ENCODE data around the gene OSGIN1. TPM values are rescaled to one million over a fixed set of nuclear protein-coding genes. Genes with fewer than 3 reads are reported as not detected.

OSGIN1 gene
- total and polyA plus RNA-seq, 2 of the 8 experiments (the other 6 are each of a cell fraction or from before 2014, with no cell fraction given) = 0.58 to 0.76 TPM

DNA sequence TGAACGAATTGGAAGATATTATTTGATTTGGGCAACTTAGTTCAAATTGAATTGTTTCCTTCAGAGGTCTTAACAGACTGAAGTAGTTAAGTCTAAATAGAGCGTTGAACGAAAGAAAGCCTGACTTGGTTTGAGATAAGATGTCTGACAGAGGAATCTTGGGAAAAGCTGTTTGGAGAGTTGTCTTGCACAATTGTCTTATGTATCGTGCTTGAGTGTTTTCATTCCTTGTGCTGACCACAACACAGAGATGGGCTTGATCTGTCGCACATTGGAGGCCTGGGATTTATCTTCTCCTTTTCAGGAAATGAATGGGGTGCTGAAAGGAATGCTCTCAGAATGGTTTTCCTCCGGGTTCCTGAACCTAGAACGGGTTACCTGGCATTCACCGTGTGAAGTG is 46.4 kb upstream of the OSGIN1 start:
- Histone ChIP-seq H3K4me3 (ENCODE audit: extremely low read depth in 1 of 4, insufficient read depth in 2 of 4, low read depth in 3 of 4, low read length in 4 of 4) (no peak overlapping the region), H4K8ac (ENCODE audit: extremely low read depth, insufficient read depth, low read length) (no peak overlapping the region), H3K79me1 (ENCODE audit: low read depth, low read length) (peaks cover 3% of the 10 kb centered on the region; the same call in 1 of the 2 replicates), H2BK20ac (ENCODE audit: low read length) (no peak overlapping the region), H4K20me1 (replicated peaks in 1 of 2; ENCODE audit: control insufficient read depth in 1 of 2, insufficient read depth in 2 of 2, low read length in 2 of 2) (peaks cover 0 to 9% of the 10 kb centered on the region in 2 experiments), H3K79me2 (ENCODE audit: control insufficient read depth in 1 of 2, insufficient read depth in 2 of 2, low read length in 2 of 2) (peaks cover 0 to 23% of the 10 kb centered on the region in 2 experiments; a peak in 2 of 4 replicates), H3K56ac (replicated peaks; ENCODE audit: insufficient read length, low read depth, low read length) (no peak overlapping the region), H3K18ac (ENCODE audit: extremely low read depth, low read length) (no peak overlapping the region), H3K4me1 (replicated peaks in 1 of 4; ENCODE audit: control insufficient read depth in 3 of 4, insufficient read depth in 4 of 4, low read length in 3 of 4) (peaks cover 0 to 5% (median 2%) of the 10 kb centered on the region in 4 experiments; a peak in 4 of 7 replicates), H3K36me3 (ENCODE audit: control insufficient read depth in 2 of 4, insufficient read depth in 4 of 4, low read length in 3 of 4) (peaks cover 0 to 8% (median 0%) of the 10 kb centered on the region in 4 experiments; a peak in 3 of 8 replicates), H2AFZ (ENCODE audit: low read length) (no peak overlapping the region), H2BK5ac (ENCODE audit: low read depth, low read length) (no peak overlapping the region), H3K14ac (ENCODE audit: insufficient read length) (no peak overlapping the region), H3K23ac (ENCODE audit: insufficient read length) (no peak overlapping the region), H4K5ac (ENCODE audit: insufficient read length, low read depth, low read length) (no peak overlapping the region), H3K9ac (replicated peaks in 1 of 4; ENCODE audit: extremely low read depth in 1 of 4, low read depth in 3 of 4, low read length in 3 of 4) (no peak overlapping the region), H3K4me2 (ENCODE audit: insufficient read depth in 1 of 2, low read depth in 2 of 2, low read length in 2 of 2) (no peak overlapping the region), H2BK120ac (replicated peaks; ENCODE audit: low read depth, low read length) (no peak overlapping the region), H3K23me2 (ENCODE audit: low read depth, low read length) (no peaks in the 10 kb centered on the region), H2BK15ac (ENCODE audit: low read length) (no peak overlapping the region), H2AK5ac (ENCODE audit: low read depth, low read length) (no peak overlapping the region), H3K27me3 (replicated peaks in 1 of 4; ENCODE audit: control insufficient read depth in 3 of 4, extremely low read depth in 1 of 4, insufficient read depth in 3 of 4, low read length in 3 of 4) (no peaks in the 10 kb centered on the region), H3K9me3 (ENCODE audit: insufficient read depth in 2 of 2, low read depth in 1 of 2, low read length in 1 of 2) (no peaks in the 10 kb centered on the region), H3K27ac (ENCODE audit: low read depth, low read length) (no peak overlapping the region), H4K91ac (replicated peaks; ENCODE audit: insufficient read length, low read length) (no peak overlapping the region), H2BK12ac (ENCODE audit: low read depth, low read length) (no peak overlapping the region), H3K4ac (replicated peaks; ENCODE audit: insufficient read length, low read depth, low read length) (no peak overlapping the region)
- FAIRE-seq (no peak), DNase-seq (ENCODE audit: low read depth in 1 of 2, low spot score in 2 of 2) (no peak)
- 81% methylated on average over 8 of the region's 8 CpGs; no CpG with 5 or more reads in 1 of the 2 experiments for whole genome bisulfite sequencing, 2 experiments (ENCODE audit: extremely low coverage in 1 of 2, insufficient coverage in 1 of 2, insufficient read length in 1 of 2, insufficient replicate concordance in 2 of 2, low coverage in 1 of 2, low lambda C conversion rate in 2 of 2, missing lambda C conversion rate in 1 of 2)
- ChIA-PET CTCF (ENCODE audit: partially characterized antibody) (no interaction called here), POLR2A (ENCODE audit: partially characterized antibody) (no interaction called here)
- no peak for TF ChIP-seq EZH2 (IDR thresholded peaks at IDR 0.05; ENCODE audit: low read depth, low read length, severe bottlenecking)
- no peak for TF ChIP-seq CBX8 (IDR thresholded peaks at IDR 0.05; ENCODE audit: borderline replicate concordance, low read depth, low read length)
- TF ChIP-seq SIN3A (conservative IDR thresholded peaks at IDR 0.05 in 1 of 2, IDR thresholded peaks at IDR 0.05 in 1 of 2; ENCODE audit: low read depth in 1 of 2, low read length in 2 of 2) = no peak
- TF ChIP-seq SAP30 (IDR thresholded peaks at IDR 0.05; ENCODE audit: insufficient read depth, insufficient replicate concordance, low read length) = no peak
- no peak for TF ChIP-seq POU5F1 (IDR thresholded peaks at IDR 0.05; ENCODE audit: low read depth, low read length)
- TF ChIP-seq, protein P1, sequence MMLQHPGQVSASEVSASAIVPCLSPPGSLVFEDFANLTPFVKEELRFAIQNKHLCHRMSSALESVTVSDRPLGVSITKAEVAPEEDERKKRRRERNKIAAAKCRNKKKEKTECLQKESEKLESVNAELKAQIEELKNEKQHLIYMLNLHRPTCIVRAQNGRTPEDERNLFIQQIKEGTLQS (IDR thresholded peaks at IDR 0.05; ENCODE audit: insufficient read depth, low read depth, low read length) = no peak

Measured in H1 (cell line).